Fibroblast of lung (primary cell): ENCODE measurements around the gene XYLT1. TPM values are rescaled to one million over a fixed set of nuclear protein-coding genes. Genes with fewer than 3 reads are reported as not detected.

Experiments used
- DNase-seq, 2 donors: peaks; one replicate each; pipeline versions ENCODE4 v3.0.0 to v3.0.0-alpha.2; 2010; ENCODE audit warnings: low read depth in 2 of 2
- H2AFZ ChIP-seq: 2 replicates; pipeline ENCODE4 v1.5.1; 2012; ENCODE audit warnings: low read length, control low read depth, inconsistent platforms
- H3K27ac ChIP-seq: 2 replicates; pipeline ENCODE4 v1.5.1; 2011; ENCODE audit warnings: low read length, control low read depth; ENCODE audit not compliant: insufficient read depth
- H3K27me3 ChIP-seq: 2 replicates; pipeline ENCODE4 v1.5.1; 2011; ENCODE audit warnings: mild to moderate bottlenecking, low read length; ENCODE audit not compliant: control insufficient read depth, insufficient read depth
- H3K36me3 ChIP-seq: 2 replicates; pipeline ENCODE4 v1.5.1; 2011; ENCODE audit warnings: low read length; ENCODE audit not compliant: control insufficient read depth, insufficient read depth
- H3K4me1 ChIP-seq: 2 replicates; pipeline ENCODE4 v1.5.1; 2011; ENCODE audit warnings: low read length; ENCODE audit not compliant: control insufficient read depth, insufficient read depth; ENCODE audit errors: extremely low read depth
- H3K4me2 ChIP-seq: 2 replicates; pipeline ENCODE4 v1.5.1; 2011; ENCODE audit warnings: low read length, control low read depth; ENCODE audit not compliant: insufficient read depth; ENCODE audit errors: extremely low read depth
- H3K4me3 ChIP-seq, 4 experiments: fragments of 200-600 bp in 1 of 4; sonication (generic) in 1 of 4; replicated peaks in 1 of 4; 2 replicates each; pipeline ENCODE4 v1.5.1; 2011 to 2016; ENCODE audit warnings: low read length in 4 of 4, low read depth in 3 of 4, mild to moderate bottlenecking in 3 of 4, control low read depth in 2 of 4, inconsistent platforms in 1 of 4, mixed read lengths in 1 of 4; ENCODE audit not compliant: insufficient read depth in 1 of 4; ENCODE audit errors: control extremely low read depth in 1 of 4
- H3K79me2 ChIP-seq: 2 replicates; pipeline ENCODE4 v1.5.1; 2012; ENCODE audit warnings: mild to moderate bottlenecking, low read length, inconsistent platforms; ENCODE audit not compliant: control insufficient read depth, insufficient read depth
- H3K9ac ChIP-seq: 2 replicates; pipeline ENCODE4 v1.5.1; 2011; ENCODE audit warnings: mild to moderate bottlenecking, low read length, control low read depth; ENCODE audit not compliant: insufficient read depth
- H3K9me3 ChIP-seq: 2 replicates; pipeline ENCODE4 v1.5.1; 2012; ENCODE audit warnings: low read depth, low read length; ENCODE audit not compliant: control insufficient read depth, insufficient read depth
- H4K20me1 ChIP-seq: 2 replicates; pipeline ENCODE4 v1.5.1; 2011; ENCODE audit warnings: low read length; ENCODE audit not compliant: control insufficient read depth, insufficient read depth; ENCODE audit errors: extremely low read depth
- EZH2 ChIP-seq: IDR thresholded peaks from 2 replicates; pipeline ENCODE4 v1.5.1; 2012; ENCODE audit warnings: low read length, control low read depth, mild to moderate bottlenecking; ENCODE audit errors: missing control alignments
- polyA plus RNA-seq, 2 donors: library from polyadenylated mRNA; depleted of rRNA in 1 of 2; stranded (reverse) in 1 of 2; unstranded in 1 of 2; fragments of >200 nt; gene quantifications; 2 replicates each; pipeline ENCODE4 v1.2.1, GENCODE V29; 2011 to 2012; ENCODE audit warnings: missing spikeins in 1 of 2
- total RNA-seq: library from RNA; depleted of rRNA; stranded (reverse); fragments of >200 nt; gene quantifications from 2 replicates; pipeline ENCODE4 v1.2.1, GENCODE V29; 2014
- TF ChIP-seq, protein P1 (sequence below), 2 donors: IDR thresholded peaks in 1 of 2; conservative IDR thresholded peaks in 1 of 2; 1 replicate in 1 of 2; 2 replicates in 1 of 2; pipeline ENCODE4 v1.5.1; 2011 to 2012; ENCODE audit warnings: low read length in 2 of 2, control low read depth in 1 of 2, inconsistent platforms in 1 of 2, low read depth in 1 of 2, mild to moderate bottlenecking in 1 of 2

XYLT1 gene
- total and polyA plus RNA-seq, 2 donors (not counting 1 experiment from before 2014, with no cell fraction given), result 9.3 to 21.8 TPM

GRCh38 chr16:17227278-17227677, 243.5 kb downstream of the XYLT1 start:
- DNase-seq, result no peak
- no peaks in the 10 kb centered on the region for H4K20me1 ChIP-seq
- no peak for TF ChIP-seq EZH2
- TF ChIP-seq, protein P1, sequence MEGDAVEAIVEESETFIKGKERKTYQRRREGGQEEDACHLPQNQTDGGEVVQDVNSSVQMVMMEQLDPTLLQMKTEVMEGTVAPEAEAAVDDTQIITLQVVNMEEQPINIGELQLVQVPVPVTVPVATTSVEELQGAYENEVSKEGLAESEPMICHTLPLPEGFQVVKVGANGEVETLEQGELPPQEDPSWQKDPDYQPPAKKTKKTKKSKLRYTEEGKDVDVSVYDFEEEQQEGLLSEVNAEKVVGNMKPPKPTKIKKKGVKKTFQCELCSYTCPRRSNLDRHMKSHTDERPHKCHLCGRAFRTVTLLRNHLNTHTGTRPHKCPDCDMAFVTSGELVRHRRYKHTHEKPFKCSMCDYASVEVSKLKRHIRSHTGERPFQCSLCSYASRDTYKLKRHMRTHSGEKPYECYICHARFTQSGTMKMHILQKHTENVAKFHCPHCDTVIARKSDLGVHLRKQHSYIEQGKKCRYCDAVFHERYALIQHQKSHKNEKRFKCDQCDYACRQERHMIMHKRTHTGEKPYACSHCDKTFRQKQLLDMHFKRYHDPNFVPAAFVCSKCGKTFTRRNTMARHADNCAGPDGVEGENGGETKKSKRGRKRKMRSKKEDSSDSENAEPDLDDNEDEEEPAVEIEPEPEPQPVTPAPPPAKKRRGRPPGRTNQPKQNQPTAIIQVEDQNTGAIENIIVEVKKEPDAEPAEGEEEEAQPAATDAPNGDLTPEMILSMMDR (conservative IDR thresholded peaks at IDR 0.05 in 1 of 2, IDR thresholded peaks at IDR 0.05 in 1 of 2; ENCODE audit: low read depth in 1 of 2, low read length in 2 of 2), result no peak

DNA sequence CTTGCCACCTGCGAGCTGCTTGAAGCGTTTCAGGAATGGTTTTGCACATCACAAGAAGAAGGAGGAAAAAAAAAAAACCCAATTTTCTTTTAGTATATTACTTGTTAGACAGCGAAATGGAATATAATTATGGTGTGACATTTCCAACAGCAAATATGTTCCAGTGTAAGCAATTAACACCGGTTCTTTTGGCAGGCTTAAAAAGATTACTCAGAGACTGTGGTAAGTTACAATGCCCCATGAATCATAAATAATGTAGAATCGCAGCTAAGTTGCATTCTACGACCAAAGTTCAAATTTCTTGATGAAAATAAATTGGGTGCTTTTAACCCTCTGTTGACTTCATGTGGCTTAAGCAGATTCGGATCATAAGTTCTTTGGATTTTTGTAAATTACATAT, 245.2 kb downstream of the XYLT1 start:
- Histone ChIP-seq H3K36me3 (no peaks in the 10 kb centered on the region), H3K4me3 (no peak overlapping the region), H3K79me2 (no peaks in the 10 kb centered on the region), H2AFZ (no peak overlapping the region), H3K4me1 (peaks cover 10% of the 10 kb centered on the region), H3K4me2 (no peak overlapping the region), H3K27ac (no peak overlapping the region), H4K20me1 (no peaks in the 10 kb centered on the region), H3K9ac (no peak overlapping the region), H3K27me3 (no peaks in the 10 kb centered on the region), H3K9me3 (no peaks in the 10 kb centered on the region)
- peak; percentile 18 to 75 for DNase-seq
- TF ChIP-seq, protein P1 (conservative IDR thresholded peaks at IDR 0.05 in 1 of 2, IDR thresholded peaks at IDR 0.05 in 1 of 2; ENCODE audit: low read depth in 1 of 2, low read length in 2 of 2), result no peak
- no peak for TF ChIP-seq EZH2

More at GRCh38 chr16:17227278-17227677, 243.5 kb downstream of the XYLT1 start:
- H3K9ac ChIP-seq, result no peak overlapping the region
- no peak overlapping the region for H2AFZ ChIP-seq
- no peaks in the 10 kb centered on the region for H3K36me3 ChIP-seq
- H3K79me2 ChIP-seq, result no peaks in the 10 kb centered on the region
- H3K9me3 ChIP-seq, result no peaks in the 10 kb centered on the region
- no peaks in the 10 kb centered on the region for H3K27me3 ChIP-seq
- H3K27ac ChIP-seq, result no peak overlapping the region
- H3K4me2 ChIP-seq, result no peak overlapping the region
- H3K4me3 ChIP-seq, result no peak overlapping the region
- H3K4me1 ChIP-seq, result peaks cover 10% of the 10 kb centered on the region

DNA sequence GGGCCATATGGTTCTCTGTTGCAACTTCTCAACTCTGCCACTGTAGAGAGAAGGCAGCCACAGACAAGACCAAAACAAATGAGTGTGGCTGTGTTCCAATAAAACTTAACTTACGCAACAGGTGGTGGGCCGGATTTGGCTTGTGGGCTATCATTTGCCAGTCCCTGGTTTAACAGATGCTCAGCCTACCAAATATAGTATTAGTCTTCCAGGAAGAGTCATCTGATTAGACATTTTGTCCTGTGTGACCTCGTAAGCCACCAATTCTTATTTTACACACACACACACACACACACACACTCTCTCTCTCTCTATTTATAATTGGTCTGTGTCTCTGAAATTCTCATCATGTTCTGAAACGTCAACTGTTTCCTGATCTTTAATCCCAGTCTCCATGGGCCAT, 245.9 kb downstream of the XYLT1 start:
- Histone ChIP-seq H3K36me3 (no peaks in the 10 kb centered on the region), H3K27ac (no peak overlapping the region), H3K4me3 (no peak overlapping the region), H3K9ac (no peak overlapping the region), H3K4me1 (peaks cover 10% of the 10 kb centered on the region), H3K4me2 (peak overlapping the region; percentile 48), H2AFZ (no peak overlapping the region), H3K79me2 (no peaks in the 10 kb centered on the region), H3K9me3 (no peaks in the 10 kb centered on the region), H4K20me1 (no peaks in the 10 kb centered on the region), H3K27me3 (no peaks in the 10 kb centered on the region)
- DNase-seq, result peak; percentile 88 to 91
- TF ChIP-seq EZH2, result no peak
- TF ChIP-seq, protein P1 (conservative IDR thresholded peaks at IDR 0.05 in 1 of 2, IDR thresholded peaks at IDR 0.05 in 1 of 2; ENCODE audit: low read depth in 1 of 2, low read length in 2 of 2), result no peak
